Natural killer cell (primary cell): ENCODE data around the gene CCDC87. TPM values are rescaled to one million over a fixed set of nuclear protein-coding genes. Genes with fewer than 3 reads are reported as not detected.

Experiments used
- ATAC-seq, 3 donors: fragments of 150-1000 bp in 2 of 3; fragments of 200-7000 bp in 1 of 3; cut with Tn5 transposase; 1 replicate in 1 of 3; 2 replicates in 2 of 3; pipeline ENCODE4 v1.10.0; 2021; ENCODE audit warnings: mild to moderate bottlenecking in 2 of 3, moderate library complexity in 2 of 3
- DNase-seq, 2 donors: peaks; one replicate each; pipeline versions ENCODE4 v3.0.0 to v3.0.0-alpha.2; 2013 to 2021; ENCODE audit warnings: mixed read lengths in 1 of 2
- H3K27ac ChIP-seq: one replicate; pipeline ENCODE4 v1.5.1; 2013; ENCODE audit warnings: mild to moderate bottlenecking, low read length
- H3K27me3 ChIP-seq: one replicate; pipeline ENCODE4 v1.6.1; 2013; ENCODE audit warnings: low read length; ENCODE audit not compliant: control insufficient read depth, insufficient read depth
- H3K36me3 ChIP-seq: one replicate; pipeline ENCODE4 v1.6.1; 2013; ENCODE audit warnings: low read length; ENCODE audit not compliant: control insufficient read depth, insufficient read depth
- H3K4me1 ChIP-seq: one replicate; pipeline ENCODE4 v1.6.1; 2013; ENCODE audit warnings: low read length; ENCODE audit not compliant: control insufficient read depth, insufficient read depth
- H3K4me3 ChIP-seq: one replicate; pipeline ENCODE4 v1.5.1; 2013; ENCODE audit warnings: low read length
- H3K9me3 ChIP-seq: one replicate; pipeline ENCODE4 v1.6.1; 2013; ENCODE audit warnings: low read length; ENCODE audit not compliant: control insufficient read depth, insufficient read depth
- H3K27ac Mint-ChIP-seq, 2 donors: one replicate each; pipeline ENCODE4 v1.8.0; 2022; ENCODE audit warnings: mild to moderate bottlenecking in 2 of 2, mixed read lengths in 2 of 2, moderate library complexity in 1 of 2
- H3K27me3 Mint-ChIP-seq, 2 donors: one replicate each; pipeline ENCODE4 v1.8.0; 2022; ENCODE audit warnings: low read depth in 2 of 2, mixed read lengths in 2 of 2
- H3K36me3 Mint-ChIP-seq: one replicate; pipeline ENCODE4 v1.8.0; 2022; ENCODE audit warnings: mixed read lengths
- H3K4me1 Mint-ChIP-seq, 2 donors: one replicate each; pipeline ENCODE4 v1.8.0; 2022; ENCODE audit warnings: mixed read lengths in 2 of 2
- H3K4me3 Mint-ChIP-seq: one replicate; pipeline ENCODE4 v1.8.0; 2022; ENCODE audit warnings: mild to moderate bottlenecking, moderate library complexity, mixed read lengths
- H3K9me3 Mint-ChIP-seq, 2 donors: one replicate each; pipeline ENCODE4 v1.8.0; 2022; ENCODE audit warnings: mixed read lengths in 2 of 2
- CTCF ChIP-seq: fragments of 200-600 bp; IDR thresholded peaks from one replicate; pipeline ENCODE4 v1.8.0; 2022; ENCODE audit warnings: antibody characterized with exemption
- WGBS: methylation state at CpG from one replicate; pipeline ENCODE4 v1.1.7; 2013; ENCODE audit warnings: missing lambda C conversion rate; ENCODE audit not compliant: insufficient coverage; 5-methylcytosine and 5-hydroxymethylcytosine counted together
- intact Hi-C: fragments of 100-400 bp; cut with micrococcal nuclease; formaldehyde crosslinking; loops from one replicate; pipeline ENCODE4 v1.14.2; 2022
- total RNA-seq, 4 donors: library from RNA; stranded (reverse); fragments of 120-200 nt in 1 of 4; gene quantifications; one replicate each; pipeline versions ENCODE4 v1.2.3 to v1.2.4, GENCODE V29; 2013 to 2022

CCDC87 gene
- total RNA-seq, 3 donors from 2014 or later (not counting 1 experiment from before 2014, with no cell fraction given): 0.40 to 0.68 (median 0.49) TPM

DNA sequence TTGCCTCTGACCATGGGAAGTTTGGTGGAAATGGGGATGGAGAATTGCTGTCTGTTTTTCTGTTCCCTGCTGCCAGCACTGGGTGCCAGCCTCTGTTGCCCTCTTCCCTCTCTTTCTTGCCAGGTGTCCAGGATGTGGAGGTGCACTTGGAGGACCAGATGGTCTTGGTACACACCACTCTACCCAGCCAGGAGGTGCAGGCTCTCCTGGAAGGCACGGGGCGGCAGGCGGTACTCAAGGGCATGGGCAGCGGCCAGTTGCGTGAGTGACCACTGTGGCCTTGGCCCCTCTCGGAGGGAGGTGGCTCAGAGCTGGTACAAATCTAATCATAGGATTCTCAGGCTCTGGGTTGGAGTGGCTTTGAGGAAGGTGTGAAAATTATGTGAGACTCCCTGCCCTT lies 6.1 kb upstream of the CCDC87 start:
- DNase-seq (no peak), ATAC-seq (no peak)
- Mint-ChIP-seq H3K9me3 (no peaks in the 10 kb centered on the region), H3K27me3 (no peaks in the 10 kb centered on the region), H3K4me1 (peaks cover 12 to 14% of the 10 kb centered on the region in 2 donors), H3K36me3 (no peaks in the 10 kb centered on the region), H3K4me3 (no peak overlapping the region), H3K27ac (no peak overlapping the region)
- Histone ChIP-seq H3K4me1 (peaks cover 3% of the 10 kb centered on the region), H3K36me3 (peaks cover 10% of the 10 kb centered on the region), H3K27me3 (no peaks in the 10 kb centered on the region), H3K27ac (no peak overlapping the region), H3K4me3 (no peak overlapping the region), H3K9me3 (no peaks in the 10 kb centered on the region)
- intact Hi-C loops: no loop called here
- 100% methylated on average over 6 of the region's 6 CpGs for WGBS
- no peak for TF ChIP-seq CTCF

DNA sequence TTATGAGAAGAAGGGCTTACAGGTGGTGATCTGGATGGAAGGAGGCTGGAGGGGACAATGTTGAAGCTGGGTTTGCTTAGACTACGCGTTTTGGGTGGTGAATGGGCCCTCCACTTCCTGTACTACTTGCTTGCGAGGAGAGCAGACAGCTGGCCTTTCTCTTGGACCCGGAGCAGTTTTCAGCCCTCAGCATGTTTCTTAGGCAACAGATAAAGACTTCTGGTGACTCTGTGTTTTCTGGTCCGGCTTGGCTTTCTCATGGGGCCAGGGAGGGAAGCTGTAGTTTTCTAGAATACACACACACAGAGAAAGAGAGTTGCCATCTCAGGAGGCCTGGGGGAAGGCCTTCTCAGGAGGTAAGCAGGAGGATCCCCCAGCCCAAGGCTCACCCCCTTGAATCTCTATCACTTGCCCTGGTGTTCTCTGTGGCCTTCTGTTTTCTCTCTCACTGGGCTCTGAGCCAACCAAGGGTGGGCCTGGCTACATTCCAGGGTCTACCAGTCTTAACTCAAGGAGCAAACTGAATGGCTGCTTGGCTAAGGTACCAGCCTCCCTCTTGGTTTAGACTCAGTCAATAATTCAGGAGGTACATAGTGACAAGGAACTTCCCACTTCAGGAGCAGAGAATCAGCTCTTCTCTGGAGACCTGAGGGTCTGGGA lies 2.5 kb upstream of the CCDC87 start:
- no peaks in the 10 kb centered on the region for H3K9me3 ChIP-seq
- Mint-ChIP-seq H3K36me3 (no peaks in the 10 kb centered on the region), H3K4me3 (peak overlapping the region; percentile 61), H3K27me3 (no peaks in the 10 kb centered on the region), H3K4me1 (peaks cover 31 to 33% of the 10 kb centered on the region in 2 donors), H3K27ac (peak overlapping the region; percentile 35 to 100), H3K9me3 (no peaks in the 10 kb centered on the region)
- 56% methylated on average over 4 of the region's 5 CpGs for WGBS
- peak overlapping the region; percentile 24 for H3K27ac ChIP-seq
- no peaks in the 10 kb centered on the region for H3K27me3 ChIP-seq
- no peak overlapping the region for H3K4me3 ChIP-seq
- DNase-seq (no peak), ATAC-seq (no peak)
- TF ChIP-seq CTCF: no peak
- H3K4me1 ChIP-seq: peaks cover 20% of the 10 kb centered on the region
- intact Hi-C loops: no loop called here
- peaks cover 8% of the 10 kb centered on the region for H3K36me3 ChIP-seq

GRCh38 chr11:66593650-66594049 lies 787 bp upstream of the CCDC87 start:
- intact Hi-C loops: loop anchor here (1.0 kb wide), 3 partner anchors 23 to 85 kb away; partner anchors contain the start of genes RBM14 and RBM4
- H3K27ac Mint-ChIP-seq: peak overlapping the region; percentile 98 to 100
- WGBS: 59% methylated on average over 7 of the region's 7 CpGs

More at GRCh38 chr11:66593650-66594049, 787 bp upstream of the CCDC87 start:
- no peak for TF ChIP-seq CTCF
- no peaks in the 10 kb centered on the region for H3K9me3 Mint-ChIP-seq
- no peaks in the 10 kb centered on the region for H3K27me3 Mint-ChIP-seq
- H3K27me3 ChIP-seq: no peaks in the 10 kb centered on the region
- H3K36me3 Mint-ChIP-seq: no peaks in the 10 kb centered on the region
- H3K4me1 Mint-ChIP-seq: peaks cover 31 to 33% of the 10 kb centered on the region in 2 donors
- peak overlapping the region; percentile 52 for H3K4me3 ChIP-seq
- no peak for DNase-seq
- H3K4me1 ChIP-seq: peaks cover 20% of the 10 kb centered on the region
- H3K4me3 Mint-ChIP-seq: peak overlapping the region; percentile 100
- no peaks in the 10 kb centered on the region for H3K9me3 ChIP-seq
- peak overlapping the region; percentile 63 for H3K27ac ChIP-seq
- ATAC-seq: no peak
- H3K36me3 ChIP-seq: no peaks in the 10 kb centered on the region
